Endothelial cell of umbilical vein (primary cell): Measurements from ENCODE around the gene MSL2.

Experiments used
- MAX ChIP-seq: IDR thresholded peaks from 2 replicates; pipeline ENCODE4 v1.6.1; 2011; ENCODE audit not compliant: insufficient read depth, insufficient read length
- POLR2A ChIP-seq: IDR thresholded peaks from 2 replicates; pipeline ENCODE4 v1.6.1; 2012; ENCODE audit warnings: low read depth, mild to moderate bottlenecking, control low read depth, low read length
- POLR2AphosphoS5 ChIP-seq: IDR thresholded peaks from 2 replicates; pipeline ENCODE4 v1.6.1; 2012; ENCODE audit warnings: low read depth, mild to moderate bottlenecking, control low read depth, low read length, moderate library complexity; ENCODE audit not compliant: insufficient read depth
- TF ChIP-seq, protein P1 (sequence below), 2 donors: IDR thresholded peaks; 1 replicate in 1 of 2; 2 replicates in 1 of 2; pipeline ENCODE4 v1.5.1; 2011; ENCODE audit warnings: low read length in 2 of 2, mild to moderate bottlenecking in 2 of 2, moderate library complexity in 2 of 2, control low read depth in 1 of 2, inconsistent platforms in 1 of 2, low read depth in 1 of 2; ENCODE audit not compliant: insufficient read depth in 1 of 2; ENCODE audit errors: extremely low read depth in 1 of 2

- TF ChIP-seq, protein P1, sequence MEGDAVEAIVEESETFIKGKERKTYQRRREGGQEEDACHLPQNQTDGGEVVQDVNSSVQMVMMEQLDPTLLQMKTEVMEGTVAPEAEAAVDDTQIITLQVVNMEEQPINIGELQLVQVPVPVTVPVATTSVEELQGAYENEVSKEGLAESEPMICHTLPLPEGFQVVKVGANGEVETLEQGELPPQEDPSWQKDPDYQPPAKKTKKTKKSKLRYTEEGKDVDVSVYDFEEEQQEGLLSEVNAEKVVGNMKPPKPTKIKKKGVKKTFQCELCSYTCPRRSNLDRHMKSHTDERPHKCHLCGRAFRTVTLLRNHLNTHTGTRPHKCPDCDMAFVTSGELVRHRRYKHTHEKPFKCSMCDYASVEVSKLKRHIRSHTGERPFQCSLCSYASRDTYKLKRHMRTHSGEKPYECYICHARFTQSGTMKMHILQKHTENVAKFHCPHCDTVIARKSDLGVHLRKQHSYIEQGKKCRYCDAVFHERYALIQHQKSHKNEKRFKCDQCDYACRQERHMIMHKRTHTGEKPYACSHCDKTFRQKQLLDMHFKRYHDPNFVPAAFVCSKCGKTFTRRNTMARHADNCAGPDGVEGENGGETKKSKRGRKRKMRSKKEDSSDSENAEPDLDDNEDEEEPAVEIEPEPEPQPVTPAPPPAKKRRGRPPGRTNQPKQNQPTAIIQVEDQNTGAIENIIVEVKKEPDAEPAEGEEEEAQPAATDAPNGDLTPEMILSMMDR (IDR thresholded peaks at IDR 0.05; ENCODE audit: extremely low read depth in 1 of 2, insufficient read depth in 1 of 2, low read depth in 1 of 2, low read length in 2 of 2) = no peak
- no peak for TF ChIP-seq POLR2A
- no peak for TF ChIP-seq POLR2AphosphoS5
- no peak for TF ChIP-seq MAX
These were observed 49.6 kb upstream of the MSL2 start for GRCh38 chr3:136245691-136246090.
